WTC11 (cell line): ENCODE measurements around the gene PPIL3. TPM values are rescaled to one million over a fixed set of nuclear protein-coding genes. Genes with fewer than 3 reads are reported as not detected.

Experiments used
- ATAC-seq: fragments of 200-7000 bp; cut with Tn5 transposase; 2 replicates; pipeline ENCODE4 v1.10.0; 2021; ENCODE audit warnings: mild to moderate bottlenecking, moderate library complexity
- CTCF ChIA-PET: fragments of 300-600 bp; sonication (Branson Sonifier 250); formaldehyde crosslinking; loops from one replicate; lab custom pipeline; 2021; ENCODE audit warnings: antibody characterized with exemption; lab: Charles Lee
- POLR2A ChIA-PET: fragments of 350-600 bp; sonication (Branson Sonifier 250); formaldehyde crosslinking; loops from one replicate; lab custom pipeline; 2021; ENCODE audit warnings: antibody characterized with exemption; lab: Charles Lee
- DNase-seq: peaks from one replicate; pipeline ENCODE4 v3.0.0; 2021; ENCODE audit warnings: low spot score
- H3K27ac Mint-ChIP-seq: 2 replicates; pipeline ENCODE4 v1.8.0; 2021; ENCODE audit warnings: mixed read lengths
- H3K27me3 Mint-ChIP-seq: 2 replicates; pipeline ENCODE4 v1.8.0; 2021; ENCODE audit warnings: low read depth, mild to moderate bottlenecking, moderate library complexity, mixed read lengths
- H3K36me3 Mint-ChIP-seq: 2 replicates; pipeline ENCODE4 v1.8.0; 2021; ENCODE audit warnings: mixed read lengths
- H3K4me1 Mint-ChIP-seq: 2 replicates; pipeline ENCODE4 v1.8.0; 2022; ENCODE audit warnings: mixed read lengths
- H3K4me3 Mint-ChIP-seq: 2 replicates; pipeline ENCODE4 v1.8.0; 2021; ENCODE audit warnings: mild to moderate bottlenecking, moderate library complexity, mixed read lengths
- H3K9me3 Mint-ChIP-seq: 2 replicates; pipeline ENCODE4 v1.8.0; 2021; ENCODE audit warnings: mixed read lengths
- ELF4 ChIP-seq: sonication (generic); formaldehyde crosslinking; IDR thresholded peaks from 2 replicates; pipeline ENCODE4 v1.8.1; 2022; ENCODE audit warnings: low read depth, mild to moderate bottlenecking, moderate library complexity, missing genetic modification reagents
- GTF2I ChIP-seq: fragments of 250-450 bp; sonication (Bioruptor Pico); conservative IDR thresholded peaks from 2 replicates; pipeline ENCODE4 v1.4.0; 2021; ENCODE audit warnings: mild to moderate bottlenecking
- KAT7 ChIP-seq: sonication (generic); formaldehyde crosslinking; IDR thresholded peaks from 2 replicates; pipeline ENCODE4 v1.8.1; 2023; ENCODE audit warnings: missing genetic modification reagents, mild to moderate bottlenecking, borderline replicate concordance
- NFE2L1 ChIP-seq: sonication (generic); formaldehyde crosslinking; IDR thresholded peaks from 2 replicates; pipeline ENCODE4 v1.8.1; 2023; ENCODE audit warnings: missing genetic modification reagents
- NR2C2 ChIP-seq: sonication (generic); formaldehyde crosslinking; IDR thresholded peaks from 2 replicates; pipeline ENCODE4 v1.8.0; 2022; ENCODE audit warnings: mild to moderate bottlenecking, missing genetic modification reagents
- RORB ChIP-seq: fragments of 250-450 bp; sonication (Bioruptor Pico); IDR thresholded peaks from 2 replicates; pipeline ENCODE4 v1.9.0; 2021; ENCODE audit warnings: mild to moderate bottlenecking
- SMAD4 ChIP-seq: sonication (generic); formaldehyde crosslinking; IDR thresholded peaks from 2 replicates; pipeline ENCODE4 v1.8.0; 2022; ENCODE audit warnings: mild to moderate bottlenecking, missing genetic modification reagents
- SP1 ChIP-seq: sonication (generic); formaldehyde crosslinking; conservative IDR thresholded peaks from 2 replicates; pipeline ENCODE4 v1.8.1; 2022; ENCODE audit warnings: missing genetic modification reagents
- TEAD4 ChIP-seq: sonication (generic); formaldehyde crosslinking; IDR thresholded peaks from 2 replicates; pipeline ENCODE4 v1.8.0; 2022; ENCODE audit warnings: mild to moderate bottlenecking, missing genetic modification reagents
- ZNF121 ChIP-seq: sonication (generic); formaldehyde crosslinking; IDR thresholded peaks from 2 replicates; pipeline ENCODE4 v1.8.0; 2023; ENCODE audit warnings: missing genetic modification reagents
- ZNF232 ChIP-seq: sonication (generic); formaldehyde crosslinking; IDR thresholded peaks from 2 replicates; pipeline ENCODE4 v1.8.0; 2022; ENCODE audit warnings: mild to moderate bottlenecking, missing genetic modification reagents
- ZNF416 ChIP-seq: fragments of 250-450 bp; sonication (Bioruptor Pico); IDR thresholded peaks from 2 replicates; pipeline ENCODE4 v1.9.0; 2021; ENCODE audit warnings: mild to moderate bottlenecking, inconsistent platforms
- ZNF671 ChIP-seq: fragments of 250-450 bp; sonication (Bioruptor Pico); IDR thresholded peaks from 2 replicates; pipeline ENCODE4 v1.8.0; 2021; ENCODE audit warnings: mild to moderate bottlenecking
- total RNA-seq: library from RNA; stranded (reverse); gene quantifications from 3 replicates; pipeline ENCODE4 v1.2.3, GENCODE V29; 2021
- TF ChIP-seq, protein P1 (sequence below): sonication (generic); formaldehyde crosslinking; IDR thresholded peaks from 2 replicates; pipeline ENCODE4 v1.8.0; 2023; ENCODE audit warnings: missing genetic modification reagents
- TF ChIP-seq, protein P2 (sequence below): fragments of 250-450 bp; sonication (Bioruptor Pico); IDR thresholded peaks from 2 replicates; pipeline ENCODE4 v1.9.0; 2021; ENCODE audit warnings: moderate library complexity, mild to moderate bottlenecking, inconsistent platforms, borderline replicate concordance
- TF ChIP-seq, protein P3 (sequence below): sonication (generic); formaldehyde crosslinking; IDR thresholded peaks from 2 replicates; pipeline ENCODE4 v1.8.1; 2022; ENCODE audit warnings: low read depth, missing genetic modification reagents, borderline replicate concordance
- TF ChIP-seq, protein P4 (sequence below): sonication (generic); formaldehyde crosslinking; IDR thresholded peaks from 2 replicates; pipeline ENCODE4 v1.8.0; 2023; ENCODE audit warnings: mild to moderate bottlenecking, missing genetic modification reagents
- TF ChIP-seq, protein P5 (sequence below): fragments of 250-450 bp; sonication (Bioruptor Pico); conservative IDR thresholded peaks from 2 replicates; pipeline ENCODE4 v1.9.0; 2021; ENCODE audit warnings: mild to moderate bottlenecking
- TF ChIP-seq, protein P6 (sequence below): fragments of 250-450 bp; sonication (Bioruptor Pico); IDR thresholded peaks from 2 replicates; pipeline ENCODE4 v2.1.2; 2022; ENCODE audit warnings: mild to moderate bottlenecking, moderate library complexity
- TF ChIP-seq, protein P7 (sequence below): fragments of 250-450 bp; sonication (Bioruptor Pico); IDR thresholded peaks from 2 replicates; pipeline ENCODE4 v1.9.0; 2021; ENCODE audit warnings: mild to moderate bottlenecking

Gene PPIL3
- total RNA-seq, 1 experiment from 2014 or later = 39.3 TPM

DNA sequence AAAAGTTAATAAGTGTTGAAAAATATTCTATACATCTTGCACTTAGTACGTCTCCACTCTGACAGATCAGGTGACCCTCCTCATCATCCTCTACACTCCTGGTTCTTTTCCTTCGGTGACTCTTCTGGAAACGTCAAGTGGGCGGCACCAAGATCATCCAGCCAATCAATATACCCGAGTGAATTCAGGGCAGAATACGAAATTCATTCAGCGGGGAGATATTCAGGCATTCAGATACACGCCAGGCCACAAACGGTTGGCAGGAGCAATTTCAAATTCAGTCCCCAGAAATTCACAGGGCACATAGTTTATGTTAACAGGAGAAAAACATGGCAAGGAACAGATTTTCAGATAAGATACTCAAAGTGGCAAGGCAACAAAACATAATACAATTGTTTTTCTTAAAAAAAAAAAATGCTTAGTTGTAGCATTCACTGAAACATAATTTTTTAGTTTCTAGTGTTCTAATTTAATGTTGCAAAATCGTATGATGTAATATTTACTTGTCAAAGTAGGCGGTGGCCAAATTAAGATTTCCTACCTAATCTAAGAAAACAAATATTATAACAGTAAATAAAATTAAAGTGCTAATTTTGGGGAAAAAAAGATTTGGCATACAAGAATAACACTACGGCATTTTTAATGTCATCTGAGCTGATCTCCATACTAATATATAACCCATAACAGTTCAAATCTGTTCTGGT lies 28.6 kb downstream of the PPIL3 start (continued):
- TF ChIP-seq, protein P1, sequence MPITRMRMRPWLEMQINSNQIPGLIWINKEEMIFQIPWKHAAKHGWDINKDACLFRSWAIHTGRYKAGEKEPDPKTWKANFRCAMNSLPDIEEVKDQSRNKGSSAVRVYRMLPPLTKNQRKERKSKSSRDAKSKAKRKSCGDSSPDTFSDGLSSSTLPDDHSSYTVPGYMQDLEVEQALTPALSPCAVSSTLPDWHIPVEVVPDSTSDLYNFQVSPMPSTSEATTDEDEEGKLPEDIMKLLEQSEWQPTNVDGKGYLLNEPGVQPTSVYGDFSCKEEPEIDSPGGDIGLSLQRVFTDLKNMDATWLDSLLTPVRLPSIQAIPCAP (CRISPR knock-in tag) = no peak
- no peak for TF ChIP-seq SP1 (CRISPR knock-in tag)

DNA sequence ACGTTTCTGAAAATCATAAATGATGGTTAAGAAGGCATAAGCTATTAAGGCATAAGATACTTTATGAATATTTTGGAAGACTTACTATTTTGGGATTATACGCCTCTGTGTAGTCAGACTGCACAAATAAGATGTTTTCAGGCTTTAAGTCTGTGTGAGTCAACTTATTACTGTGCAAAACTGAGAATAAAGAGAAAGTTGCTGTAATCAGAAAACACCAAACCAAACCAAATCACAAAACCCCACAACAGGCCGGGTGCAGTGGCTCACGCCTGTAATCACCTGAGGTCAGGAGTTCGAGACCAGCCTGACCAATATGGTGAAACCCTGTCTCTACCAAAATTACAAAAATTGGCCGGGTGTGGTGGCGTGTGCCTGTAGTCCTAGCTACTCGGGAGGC lies 32.1 kb downstream of the PPIL3 start:
- H3K27ac Mint-ChIP-seq = no peak overlapping the region
- CTCF ChIA-PET = no interaction called here
- peaks cover 85% of the 10 kb centered on the region for H3K36me3 Mint-ChIP-seq
- ATAC-seq (no peak), DNase-seq (no peak)
- peaks cover 12% of the 10 kb centered on the region for H3K4me1 Mint-ChIP-seq
- TF ChIP-seq ZNF121 (CRISPR knock-in tag) = no peak
- TF ChIP-seq, protein P2, sequence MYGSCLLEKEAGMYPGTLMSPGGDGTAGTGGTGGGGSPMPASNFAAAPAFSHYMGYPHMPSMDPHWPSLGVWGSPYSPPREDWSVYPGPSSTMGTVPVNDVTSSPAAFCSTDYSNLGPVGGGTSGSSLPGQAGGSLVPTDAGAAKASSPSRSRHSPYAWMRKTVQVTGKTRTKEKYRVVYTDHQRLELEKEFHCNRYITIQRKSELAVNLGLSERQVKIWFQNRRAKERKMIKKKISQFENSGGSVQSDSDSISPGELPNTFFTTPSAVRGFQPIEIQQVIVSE (CRISPR knock-in tag) = no peak
- TF ChIP-seq TEAD4 (CRISPR knock-in tag) = no peak
- TF ChIP-seq ZNF671 (CRISPR knock-in tag) = no peak
- no peak for TF ChIP-seq KAT7 (CRISPR knock-in tag)
- TF ChIP-seq, protein P3, sequence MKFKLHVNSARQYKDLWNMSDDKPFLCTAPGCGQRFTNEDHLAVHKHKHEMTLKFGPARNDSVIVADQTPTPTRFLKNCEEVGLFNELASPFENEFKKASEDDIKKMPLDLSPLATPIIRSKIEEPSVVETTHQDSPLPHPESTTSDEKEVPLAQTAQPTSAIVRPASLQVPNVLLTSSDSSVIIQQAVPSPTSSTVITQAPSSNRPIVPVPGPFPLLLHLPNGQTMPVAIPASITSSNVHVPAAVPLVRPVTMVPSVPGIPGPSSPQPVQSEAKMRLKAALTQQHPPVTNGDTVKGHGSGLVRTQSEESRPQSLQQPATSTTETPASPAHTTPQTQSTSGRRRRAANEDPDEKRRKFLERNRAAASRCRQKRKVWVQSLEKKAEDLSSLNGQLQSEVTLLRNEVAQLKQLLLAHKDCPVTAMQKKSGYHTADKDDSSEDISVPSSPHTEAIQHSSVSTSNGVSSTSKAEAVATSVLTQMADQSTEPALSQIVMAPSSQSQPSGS (CRISPR knock-in tag) = no peak
- no peak for TF ChIP-seq SMAD4 (CRISPR knock-in tag)
- TF ChIP-seq NFE2L1 (CRISPR knock-in tag) = no peak
- no peak for TF ChIP-seq ZNF232 (CRISPR knock-in tag)
- TF ChIP-seq GTF2I (CRISPR knock-in tag) = no peak
- TF ChIP-seq, protein P4, sequence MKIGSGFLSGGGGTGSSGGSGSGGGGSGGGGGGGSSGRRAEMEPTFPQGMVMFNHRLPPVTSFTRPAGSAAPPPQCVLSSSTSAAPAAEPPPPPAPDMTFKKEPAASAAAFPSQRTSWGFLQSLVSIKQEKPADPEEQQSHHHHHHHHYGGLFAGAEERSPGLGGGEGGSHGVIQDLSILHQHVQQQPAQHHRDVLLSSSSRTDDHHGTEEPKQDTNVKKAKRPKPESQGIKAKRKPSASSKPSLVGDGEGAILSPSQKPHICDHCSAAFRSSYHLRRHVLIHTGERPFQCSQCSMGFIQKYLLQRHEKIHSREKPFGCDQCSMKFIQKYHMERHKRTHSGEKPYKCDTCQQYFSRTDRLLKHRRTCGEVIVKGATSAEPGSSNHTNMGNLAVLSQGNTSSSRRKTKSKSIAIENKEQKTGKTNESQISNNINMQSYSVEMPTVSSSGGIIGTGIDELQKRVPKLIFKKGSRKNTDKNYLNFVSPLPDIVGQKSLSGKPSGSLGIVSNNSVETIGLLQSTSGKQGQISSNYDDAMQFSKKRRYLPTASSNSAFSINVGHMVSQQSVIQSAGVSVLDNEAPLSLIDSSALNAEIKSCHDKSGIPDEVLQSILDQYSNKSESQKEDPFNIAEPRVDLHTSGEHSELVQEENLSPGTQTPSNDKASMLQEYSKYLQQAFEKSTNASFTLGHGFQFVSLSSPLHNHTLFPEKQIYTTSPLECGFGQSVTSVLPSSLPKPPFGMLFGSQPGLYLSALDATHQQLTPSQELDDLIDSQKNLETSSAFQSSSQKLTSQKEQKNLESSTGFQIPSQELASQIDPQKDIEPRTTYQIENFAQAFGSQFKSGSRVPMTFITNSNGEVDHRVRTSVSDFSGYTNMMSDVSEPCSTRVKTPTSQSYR (CRISPR knock-in tag) = no peak
- TF ChIP-seq SP1 (CRISPR knock-in tag) = no peak
- TF ChIP-seq, protein P5, sequence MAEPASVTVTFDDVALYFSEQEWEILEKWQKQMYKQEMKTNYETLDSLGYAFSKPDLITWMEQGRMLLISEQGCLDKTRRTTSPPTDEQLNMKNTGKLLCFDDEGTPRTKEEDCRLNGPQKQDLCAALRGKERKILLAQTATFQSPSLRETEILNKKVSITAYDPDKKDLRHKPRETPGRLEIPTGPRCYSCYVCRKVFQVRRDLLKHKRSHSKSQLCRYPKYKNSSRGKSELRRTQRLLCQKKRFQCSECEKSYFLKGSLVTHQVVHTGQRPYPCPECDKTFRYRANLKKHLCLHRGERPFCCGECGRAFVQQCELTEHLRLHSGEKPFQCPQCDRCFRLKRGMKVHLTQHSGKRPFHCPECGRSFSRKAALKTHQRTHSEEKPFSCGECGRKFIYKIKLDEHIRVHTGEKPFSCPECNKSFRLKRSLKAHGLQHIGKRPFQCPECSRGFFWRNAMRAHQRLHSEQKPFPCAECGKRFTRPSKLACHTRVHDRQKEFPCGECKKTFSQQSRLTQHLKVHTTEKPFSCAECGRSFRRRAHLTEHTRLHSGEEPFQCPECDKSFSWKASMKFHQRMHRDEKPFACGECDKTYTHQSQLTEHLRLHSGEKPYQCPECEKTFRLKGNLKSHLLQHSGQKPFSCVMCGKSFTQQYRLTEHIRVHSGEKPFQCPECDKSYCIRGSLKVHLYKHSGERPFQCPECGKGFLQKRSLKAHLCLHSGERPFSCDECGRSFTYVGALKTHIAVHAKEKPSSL (CRISPR knock-in tag) = no peak
- no peak for TF ChIP-seq NR2C2 (CRISPR knock-in tag)
- no peak overlapping the region for H3K4me3 Mint-ChIP-seq
- POLR2A ChIA-PET = no interaction called here
- no peaks in the 10 kb centered on the region for H3K9me3 Mint-ChIP-seq
- no peaks in the 10 kb centered on the region for H3K27me3 Mint-ChIP-seq

DNA sequence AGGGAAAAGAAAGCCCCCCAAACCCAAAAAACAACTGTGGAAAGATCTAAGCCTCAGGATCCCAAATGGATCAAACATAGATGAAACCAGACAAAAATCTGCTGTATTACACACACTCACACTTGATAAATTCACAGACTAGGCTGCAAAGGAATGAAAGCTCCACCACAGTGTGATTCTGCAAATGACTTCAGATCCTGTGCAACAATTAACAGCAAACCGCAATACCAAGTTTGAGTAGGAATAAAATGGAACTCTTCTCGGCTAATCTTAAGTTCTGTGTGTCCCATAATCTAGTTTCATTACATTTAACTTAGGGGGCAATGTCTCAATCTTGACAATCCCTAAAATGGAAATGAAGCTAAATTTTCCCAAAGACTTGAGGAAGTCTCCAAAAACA lies 36.3 kb downstream of the PPIL3 start:
- Mint-ChIP-seq H3K4me3 (no peak overlapping the region), H3K36me3 (peaks cover 57% of the 10 kb centered on the region), H3K9me3 (no peaks in the 10 kb centered on the region), H3K27me3 (no peaks in the 10 kb centered on the region), H3K27ac (peak overlapping the region; percentile 72; the same call in 1 of the 2 replicates), H3K4me1 (no peaks in the 10 kb centered on the region)
- DNase-seq (no peak), ATAC-seq (no peak)
- CTCF ChIA-PET = no interaction called here
- POLR2A ChIA-PET = interaction anchor here (1.1 kb wide), 1 partner anchor 17 kb away, joined by 3 read pairs; no protein-coding TSS in a partner anchor
- TF ChIP-seq ZNF671 (CRISPR knock-in tag) (no peak), NFE2L1 (CRISPR knock-in tag) (no peak), RORB (no peak), ZNF416 (CRISPR knock-in tag) (no peak), ELF4 (CRISPR knock-in tag) (no peak)
- TF ChIP-seq, protein P6, sequence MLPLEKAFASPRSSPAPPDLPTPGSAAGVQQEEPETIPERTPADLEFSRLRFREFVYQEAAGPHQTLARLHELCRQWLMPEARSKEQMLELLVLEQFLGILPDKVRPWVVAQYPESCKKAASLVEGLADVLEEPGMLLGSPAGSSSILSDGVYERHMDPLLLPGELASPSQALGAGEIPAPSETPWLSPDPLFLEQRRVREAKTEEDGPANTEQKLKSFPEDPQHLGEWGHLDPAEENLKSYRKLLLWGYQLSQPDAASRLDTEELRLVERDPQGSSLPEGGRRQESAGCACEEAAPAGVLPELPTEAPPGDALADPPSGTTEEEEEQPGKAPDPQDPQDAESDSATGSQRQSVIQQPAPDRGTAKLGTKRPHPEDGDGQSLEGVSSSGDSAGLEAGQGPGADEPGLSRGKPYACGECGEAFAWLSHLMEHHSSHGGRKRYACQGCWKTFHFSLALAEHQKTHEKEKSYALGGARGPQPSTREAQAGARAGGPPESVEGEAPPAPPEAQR (CRISPR knock-in tag) = no peak
- TF ChIP-seq, protein P7, sequence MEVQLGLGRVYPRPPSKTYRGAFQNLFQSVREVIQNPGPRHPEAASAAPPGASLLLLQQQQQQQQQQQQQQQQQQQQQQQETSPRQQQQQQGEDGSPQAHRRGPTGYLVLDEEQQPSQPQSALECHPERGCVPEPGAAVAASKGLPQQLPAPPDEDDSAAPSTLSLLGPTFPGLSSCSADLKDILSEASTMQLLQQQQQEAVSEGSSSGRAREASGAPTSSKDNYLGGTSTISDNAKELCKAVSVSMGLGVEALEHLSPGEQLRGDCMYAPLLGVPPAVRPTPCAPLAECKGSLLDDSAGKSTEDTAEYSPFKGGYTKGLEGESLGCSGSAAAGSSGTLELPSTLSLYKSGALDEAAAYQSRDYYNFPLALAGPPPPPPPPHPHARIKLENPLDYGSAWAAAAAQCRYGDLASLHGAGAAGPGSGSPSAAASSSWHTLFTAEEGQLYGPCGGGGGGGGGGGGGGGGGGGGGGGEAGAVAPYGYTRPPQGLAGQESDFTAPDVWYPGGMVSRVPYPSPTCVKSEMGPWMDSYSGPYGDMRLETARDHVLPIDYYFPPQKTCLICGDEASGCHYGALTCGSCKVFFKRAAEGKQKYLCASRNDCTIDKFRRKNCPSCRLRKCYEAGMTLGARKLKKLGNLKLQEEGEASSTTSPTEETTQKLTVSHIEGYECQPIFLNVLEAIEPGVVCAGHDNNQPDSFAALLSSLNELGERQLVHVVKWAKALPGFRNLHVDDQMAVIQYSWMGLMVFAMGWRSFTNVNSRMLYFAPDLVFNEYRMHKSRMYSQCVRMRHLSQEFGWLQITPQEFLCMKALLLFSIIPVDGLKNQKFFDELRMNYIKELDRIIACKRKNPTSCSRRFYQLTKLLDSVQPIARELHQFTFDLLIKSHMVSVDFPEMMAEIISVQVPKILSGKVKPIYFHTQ (CRISPR knock-in tag) = no peak
